CD4-positive, alpha-beta T cell treated with Interleukin-21 for 1 hour (primary cell): ENCODE results near the gene DCTN4.

Source experiments
- DNase-seq: peaks from one replicate; pipeline ENCODE4 v3.0.0-alpha.2; 2020

DCTN4 gene

GRCh38 chr5:150731669-150732242, 27.1 kb downstream of the DCTN4 start:
- DNase-seq = no peak

- no peak for DNase-seq
These were observed 29.0 kb downstream of the DCTN4 start for GRCh38 chr5:150729859-150730258.

- DNase-seq = no peak
These were observed 35.0 kb downstream of the DCTN4 start for GRCh38 chr5:150723845-150724244.

- no peak for DNase-seq
These were observed 48.7 kb downstream of the DCTN4 start for GRCh38 chr5:150710165-150710564.

GRCh38 chr5:150706776-150707390, 51.9 kb downstream of the DCTN4 start:
- DNase-seq = no peak

- no peak for DNase-seq
These were observed 55.1 kb downstream of the DCTN4 start for GRCh38 chr5:150703762-150704161.

- peak; percentile 92 for DNase-seq
These were observed 58.0 kb downstream of the DCTN4 start, which contains the start of gene RBM22 for GRCh38 chr5:150700594-150701377. RBM22 (minus strand) TSS chr5:150701062; CDS start chr5:150700985, 77 bp downstream.

GRCh38 chr5:150700246-150700593, 58.6 kb downstream of the DCTN4 start:
- DNase-seq = no peak

GRCh38 chr5:150694612-150695011, 64.2 kb downstream of the DCTN4 start:
- DNase-seq = no peak

GRCh38 chr5:150692276-150692675, 66.5 kb downstream of the DCTN4 start:
- DNase-seq = no peak

- DNase-seq = no peak
These were observed 68.1 kb downstream of the DCTN4 start for GRCh38 chr5:150690760-150691159.

GRCh38 chr5:150689120-150689519, 69.7 kb downstream of the DCTN4 start:
- DNase-seq = no peak

- no peak for DNase-seq
These were observed 82.2 kb downstream of the DCTN4 start for GRCh38 chr5:150676578-150676977.

GRCh38 chr5:150675069-150675468, 83.7 kb downstream of the DCTN4 start:
- no peak for DNase-seq

GRCh38 chr5:150674341-150674821, 84.4 kb downstream of the DCTN4 start:
- no peak for DNase-seq

GRCh38 chr5:150672884-150673275, 85.9 kb downstream of the DCTN4 start:
- DNase-seq = no peak

- DNase-seq = no peak
These were observed 86.5 kb downstream of the DCTN4 start for GRCh38 chr5:150672237-150672883.

GRCh38 chr5:150671509-150672236, 87.1 kb downstream of the DCTN4 start:
- DNase-seq = no peak

GRCh38 chr5:150670948-150671310, 87.9 kb downstream of the DCTN4 start:
- DNase-seq = no peak

GRCh38 chr5:150670275-150670947, 88.4 kb downstream of the DCTN4 start:
- no peak for DNase-seq

- DNase-seq = no peak
These were observed 93.8 kb downstream of the DCTN4 start for GRCh38 chr5:150665044-150665443.

GRCh38 chr5:150663936-150664335, 94.9 kb downstream of the DCTN4 start:
- DNase-seq = no peak
